Measurements from ENCODE around the gene FNIP2.

The FNIP2 gene

DNA sequence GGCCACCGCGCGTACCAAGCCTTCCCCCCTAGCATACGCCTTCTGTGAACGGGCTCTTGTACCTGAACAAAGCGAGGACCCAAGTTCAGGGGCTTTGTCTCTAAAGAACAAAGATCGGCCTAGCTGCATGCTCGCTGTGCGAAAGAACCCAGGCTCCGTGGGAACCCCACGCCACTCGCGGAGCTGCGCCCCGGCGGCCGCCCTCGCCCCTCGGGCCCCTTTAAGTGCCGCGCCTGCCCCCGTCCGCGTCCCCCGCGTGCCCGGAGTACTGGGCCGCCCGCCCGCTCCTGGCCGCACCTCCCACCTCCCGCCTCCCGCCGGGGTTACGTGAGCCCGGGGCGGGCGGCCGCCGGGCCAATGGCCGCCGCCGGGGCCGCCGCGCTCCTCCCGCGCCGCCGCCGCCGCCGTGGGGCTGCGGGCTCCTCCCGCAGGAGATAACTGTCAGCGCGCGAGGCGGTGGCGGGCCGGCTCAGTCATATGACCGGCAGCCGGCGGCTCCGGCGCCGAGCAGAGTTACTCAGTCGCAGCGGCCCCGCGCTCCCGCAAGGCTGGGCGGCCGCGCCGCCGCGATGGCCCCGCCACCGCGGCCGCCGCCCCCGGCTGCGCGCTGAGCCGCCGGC lies at the start of gene FNIP2:
Gene FNIP2, plus strand, starts transcription at position 472 of the 620 bp plus-strand sequence. CDS start 187 bp downstream, outside the sequence.
- peak within 1 kb of the TSS; percentile 80 for H3K9ac ChIP-seq (ENCODE audit: low read depth, low read length, poor library complexity, severe bottlenecking)

DNA sequence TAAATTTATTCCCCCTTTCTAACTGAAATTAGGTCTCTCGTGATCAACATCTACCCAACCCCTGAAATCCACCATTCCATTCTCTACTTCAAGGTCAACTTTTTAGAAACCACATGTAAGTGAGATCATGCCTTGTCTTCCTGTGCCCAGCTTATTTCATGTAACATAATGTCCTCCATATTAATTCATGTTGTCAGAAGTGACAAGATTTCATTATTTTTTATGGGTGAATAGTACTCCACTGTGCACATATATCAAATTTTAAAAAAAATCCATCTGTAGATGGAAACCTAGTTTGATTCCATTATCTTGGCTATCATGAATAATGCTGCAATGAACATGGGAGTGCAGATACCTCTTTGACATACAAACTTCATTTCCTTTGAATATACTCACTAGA lies 47.1 kb upstream of the FNIP2 start:
- Histone ChIP-seq H3K27me3 (ENCODE audit: insufficient read depth, low read length, poor library complexity, severe bottlenecking) (no peaks in the 10 kb centered on the region), H3K4me3 (ENCODE audit: low read length, poor library complexity, severe bottlenecking) (peak overlapping the region; percentile 99), H3K9me3 (ENCODE audit: insufficient read depth, low read depth, low read length) (no peaks in the 10 kb centered on the region), H3K4me2 (ENCODE audit: low read depth, low read length, poor library complexity, severe bottlenecking) (peak overlapping the region; percentile 73), H3K9ac (ENCODE audit: low read depth, low read length, poor library complexity, severe bottlenecking) (no peak overlapping the region), H3K79me2 (ENCODE audit: insufficient read depth, low read length) (peaks cover 56% of the 10 kb centered on the region), H3F3A (ENCODE audit: low read depth) (no peaks in the 10 kb centered on the region), H3K4me1 (ENCODE audit: insufficient read depth, low read length, poor library complexity, severe bottlenecking) (peaks cover 33% of the 10 kb centered on the region), H3K36me3 (ENCODE audit: insufficient read depth, low read length) (peaks cover 31% of the 10 kb centered on the region; the same call in 1 of the 2 replicates), H2AFZ (ENCODE audit: low read length) (no peak overlapping the region), H4K20me1 (ENCODE audit: insufficient read depth, low read length, poor library complexity, severe bottlenecking) (peaks cover 23% of the 10 kb centered on the region), H3K9me2 (replicated peaks; ENCODE audit: low read depth, low read length) (no peaks in the 10 kb centered on the region)
- no peak for TF ChIP-seq EZH2phosphoT487 (IDR thresholded peaks at IDR 0.05; ENCODE audit: borderline replicate concordance)
- TF ChIP-seq, protein P1, sequence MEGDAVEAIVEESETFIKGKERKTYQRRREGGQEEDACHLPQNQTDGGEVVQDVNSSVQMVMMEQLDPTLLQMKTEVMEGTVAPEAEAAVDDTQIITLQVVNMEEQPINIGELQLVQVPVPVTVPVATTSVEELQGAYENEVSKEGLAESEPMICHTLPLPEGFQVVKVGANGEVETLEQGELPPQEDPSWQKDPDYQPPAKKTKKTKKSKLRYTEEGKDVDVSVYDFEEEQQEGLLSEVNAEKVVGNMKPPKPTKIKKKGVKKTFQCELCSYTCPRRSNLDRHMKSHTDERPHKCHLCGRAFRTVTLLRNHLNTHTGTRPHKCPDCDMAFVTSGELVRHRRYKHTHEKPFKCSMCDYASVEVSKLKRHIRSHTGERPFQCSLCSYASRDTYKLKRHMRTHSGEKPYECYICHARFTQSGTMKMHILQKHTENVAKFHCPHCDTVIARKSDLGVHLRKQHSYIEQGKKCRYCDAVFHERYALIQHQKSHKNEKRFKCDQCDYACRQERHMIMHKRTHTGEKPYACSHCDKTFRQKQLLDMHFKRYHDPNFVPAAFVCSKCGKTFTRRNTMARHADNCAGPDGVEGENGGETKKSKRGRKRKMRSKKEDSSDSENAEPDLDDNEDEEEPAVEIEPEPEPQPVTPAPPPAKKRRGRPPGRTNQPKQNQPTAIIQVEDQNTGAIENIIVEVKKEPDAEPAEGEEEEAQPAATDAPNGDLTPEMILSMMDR (conservative IDR thresholded peaks at IDR 0.05; ENCODE audit: low read length): no peak

More for the DNA sequence above, at the start of gene FNIP2:
- H3K36me3 ChIP-seq (ENCODE audit: insufficient read depth, low read length): no peaks in the 10 kb centered on the region
- peak within 1 kb of the TSS; percentile 88 for H3K4me2 ChIP-seq (ENCODE audit: low read depth, low read length, poor library complexity, severe bottlenecking)
- H3K79me2 ChIP-seq (ENCODE audit: insufficient read depth, low read length): peaks cover 44% of the 10 kb centered on the region
- TF ChIP-seq, protein P1 (conservative IDR thresholded peaks at IDR 0.05; ENCODE audit: low read length): no peak
- no peak for TF ChIP-seq EZH2phosphoT487 (IDR thresholded peaks at IDR 0.05; ENCODE audit: borderline replicate concordance)
- peaks cover 55% of the 10 kb centered on the region for H3K4me1 ChIP-seq (ENCODE audit: insufficient read depth, low read length, poor library complexity, severe bottlenecking)
- no peaks in the 10 kb centered on the region for H3K27me3 ChIP-seq (ENCODE audit: insufficient read depth, low read length, poor library complexity, severe bottlenecking)
- H3K9me2 ChIP-seq (replicated peaks; ENCODE audit: low read depth, low read length): no peaks in the 10 kb centered on the region
- H3K4me3 ChIP-seq (ENCODE audit: low read length, poor library complexity, severe bottlenecking): peak within 1 kb of the TSS; percentile 98
- no peaks in the 10 kb centered on the region for H3K9me3 ChIP-seq (ENCODE audit: insufficient read depth, low read depth, low read length)
- no peaks in the 10 kb centered on the region; the same call in 1 of the 2 replicates for H3F3A ChIP-seq (ENCODE audit: low read depth)
- H2AFZ ChIP-seq (ENCODE audit: low read length): peak within 1 kb of the TSS; percentile 91
- H4K20me1 ChIP-seq (ENCODE audit: insufficient read depth, low read length, poor library complexity, severe bottlenecking): peaks cover 12% of the 10 kb centered on the region

DNA sequence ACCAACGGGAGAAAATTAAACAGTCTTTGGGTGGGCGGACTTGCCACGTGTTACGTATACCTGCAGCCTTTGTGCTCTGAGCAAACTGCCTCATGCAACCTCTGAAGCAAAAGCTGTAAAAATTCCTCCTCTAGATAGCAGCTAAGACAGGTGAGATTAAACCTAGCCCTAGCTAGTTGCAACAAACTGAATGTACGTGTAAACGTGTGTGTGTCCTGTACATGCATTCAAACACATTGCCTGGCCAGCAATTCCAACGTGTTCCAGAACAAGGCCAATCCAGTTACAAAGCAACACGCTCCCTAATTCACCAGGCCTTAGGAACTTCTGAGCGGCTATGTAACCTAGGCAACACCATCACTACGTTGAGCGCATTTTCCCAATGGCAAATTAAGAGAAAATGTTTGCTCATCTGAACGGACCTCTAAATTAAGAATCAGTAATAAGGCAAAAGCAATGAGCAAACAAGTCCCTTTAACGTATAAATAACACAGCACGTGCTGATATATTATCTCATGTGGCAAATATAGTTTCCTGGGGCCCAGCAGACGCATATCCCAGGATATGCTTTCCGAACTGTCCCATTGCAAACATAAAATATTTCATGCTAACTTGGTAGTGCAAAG lies 46.4 kb upstream of the FNIP2 start:
- TF ChIP-seq EZH2phosphoT487 (IDR thresholded peaks at IDR 0.05; ENCODE audit: borderline replicate concordance): no peak
- TF ChIP-seq, protein P1 (conservative IDR thresholded peaks at IDR 0.05; ENCODE audit: low read length): no peak
- H3K36me3 ChIP-seq (ENCODE audit: insufficient read depth, low read length): peaks cover 26% of the 10 kb centered on the region; the same call in 1 of the 2 replicates

More for the DNA sequence above, 46.4 kb upstream of the FNIP2 start:
- Histone ChIP-seq H4K20me1 (ENCODE audit: insufficient read depth, low read length, poor library complexity, severe bottlenecking) (peaks cover 22% of the 10 kb centered on the region), H3K9ac (ENCODE audit: low read depth, low read length, poor library complexity, severe bottlenecking) (peak overlapping the region; percentile 96), H3K79me2 (ENCODE audit: insufficient read depth, low read length) (peaks cover 55% of the 10 kb centered on the region), H3K4me3 (ENCODE audit: low read length, poor library complexity, severe bottlenecking) (peak overlapping the region; percentile 99), H3F3A (ENCODE audit: low read depth) (no peaks in the 10 kb centered on the region), H3K4me2 (ENCODE audit: low read depth, low read length, poor library complexity, severe bottlenecking) (peak overlapping the region; percentile 73), H3K4me1 (ENCODE audit: insufficient read depth, low read length, poor library complexity, severe bottlenecking) (peaks cover 32% of the 10 kb centered on the region), H3K27me3 (ENCODE audit: insufficient read depth, low read length, poor library complexity, severe bottlenecking) (no peaks in the 10 kb centered on the region), H2AFZ (ENCODE audit: low read length) (peak overlapping the region; percentile 88), H3K9me2 (replicated peaks; ENCODE audit: low read depth, low read length) (no peaks in the 10 kb centered on the region), H3K9me3 (ENCODE audit: insufficient read depth, low read depth, low read length) (no peaks in the 10 kb centered on the region)
